ENCODE results near the gene CYP1B1.
"Not testable (repeated sequence)": the region's sequence is repeated elsewhere in the genome, so short reads cannot be mapped to it uniquely, and the experiment has no call there.

Gene CYP1B1

GRCh38 chr2:38045811-38046210, 30.1 kb downstream of the CYP1B1 start:
- no peak overlapping the region for H3K27ac ChIP-seq
- no peak overlapping the region for H3K4me3 ChIP-seq

DNA sequence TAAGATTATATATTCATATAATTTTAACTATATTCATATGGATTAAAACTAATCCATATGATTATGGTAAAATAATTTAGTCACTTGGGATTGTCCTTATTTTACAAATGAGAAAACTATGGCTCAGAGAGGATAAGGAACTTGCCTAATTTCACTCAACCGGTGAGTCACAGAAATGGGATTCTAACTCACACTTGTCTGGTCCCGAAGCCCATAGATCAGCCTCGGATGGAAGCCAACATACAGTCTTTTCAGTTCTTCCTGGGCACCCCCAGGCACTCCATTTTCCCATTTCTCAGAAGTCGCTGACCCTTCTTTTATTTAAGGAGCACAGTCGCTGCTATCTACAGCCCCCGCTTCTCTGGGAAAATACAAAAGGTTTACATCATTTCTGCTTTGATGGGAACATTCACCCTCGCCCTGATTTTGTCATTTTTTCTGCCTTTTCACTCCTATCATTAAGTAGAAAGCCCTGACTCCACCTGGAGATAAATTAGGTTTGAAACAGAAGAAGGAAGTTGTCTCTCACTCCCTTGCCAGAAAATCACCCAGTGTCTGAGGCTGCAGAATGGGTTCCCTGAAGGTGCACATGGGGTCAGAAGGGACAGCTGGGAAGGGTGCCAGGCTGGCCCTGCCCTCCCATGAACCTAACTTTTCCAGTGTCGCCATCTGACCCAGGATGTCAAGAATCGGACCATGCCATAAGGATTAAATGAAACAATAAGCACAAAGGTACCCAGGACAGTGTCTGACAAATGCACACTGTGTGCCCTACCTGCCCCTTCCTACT, 36.6 kb downstream of the CYP1B1 start:
- Histone ChIP-seq H3K27ac (peak overlapping the region in 2 of 21 experiments; percentile 1 to 47), H3K4me3 (no peak overlapping the region)

- Histone ChIP-seq H3K27ac (peak overlapping the region in 14 of 21 experiments; percentile 1 to 78 (median 52)), H3K4me3 (peak overlapping the region in 4 of 7 experiments; percentile 5 to 31 (median 10))
Observed at GRCh38 chr2:38038682-38039081, 37.3 kb downstream of the CYP1B1 start.

DNA sequence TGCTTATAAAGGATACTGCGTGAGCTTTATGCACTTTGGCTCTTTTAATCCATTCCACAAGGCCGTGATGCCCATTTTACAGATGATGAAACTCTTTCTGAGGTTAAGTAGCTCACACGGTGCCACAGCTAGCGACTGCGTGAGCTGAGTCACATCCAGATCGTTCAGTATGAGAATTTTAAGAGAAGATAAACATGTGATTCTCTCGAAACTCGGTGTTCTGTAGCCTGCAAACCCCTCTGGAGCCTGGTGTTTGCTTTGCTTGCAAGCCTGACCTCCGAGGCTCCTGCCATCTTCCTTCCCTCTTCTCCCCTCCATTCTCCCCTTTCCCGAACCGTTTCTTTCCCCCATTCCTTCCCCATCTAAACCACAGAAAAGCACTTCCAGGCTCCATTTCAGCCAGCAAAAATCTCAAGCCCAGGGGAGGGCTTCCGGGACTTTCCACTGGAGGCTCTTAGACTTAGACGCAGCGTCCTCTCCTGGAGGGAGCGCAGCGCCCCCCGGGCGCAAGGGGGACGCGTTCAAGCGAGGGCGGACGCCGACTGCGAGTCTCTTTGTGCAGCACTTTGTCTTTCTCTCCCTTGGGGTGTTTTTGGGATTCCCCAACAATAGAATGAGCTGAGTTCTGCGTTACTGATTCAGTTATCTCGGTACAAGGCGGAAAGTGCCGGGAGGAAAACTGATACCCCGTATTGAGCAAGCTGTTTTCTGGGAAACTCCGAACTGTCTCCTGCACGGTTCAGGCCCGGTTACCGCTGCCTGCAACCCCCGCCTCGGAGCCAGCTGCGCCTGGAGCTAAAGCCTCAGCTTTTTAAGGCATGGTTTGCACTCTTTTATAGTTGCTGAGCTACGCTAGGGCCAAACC, 38.0 kb downstream of the CYP1B1 start:
- Histone ChIP-seq H3K27ac (peak overlapping the region in 18 of 21 experiments; percentile 1 to 78 (median 48)), H3K4me3 (peak overlapping the region in 5 of 7 experiments; percentile 5 to 31 (median 8))

DNA sequence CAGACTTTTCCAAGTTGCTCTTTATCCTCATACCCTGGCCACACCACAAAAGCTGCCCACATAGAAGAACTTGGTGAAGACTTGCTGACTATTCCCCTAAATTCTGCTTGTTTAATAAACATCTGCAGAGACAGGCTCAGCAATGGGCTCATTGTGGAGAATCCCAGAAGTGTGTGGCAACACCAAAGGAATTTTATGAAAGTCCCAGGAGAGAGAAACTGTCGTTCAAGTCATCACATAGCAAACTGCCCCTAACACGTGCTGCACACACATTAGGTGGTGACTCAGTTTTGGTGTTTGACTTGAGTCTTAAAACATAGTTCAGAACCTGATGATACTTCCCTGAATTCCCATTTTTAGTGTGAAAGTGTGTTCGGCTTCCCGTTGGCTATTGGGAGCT, 38.6 kb downstream of the CYP1B1 start:
- H3K27ac ChIP-seq, result peak overlapping the region in 12 of 21 experiments; percentile 3 to 78 (median 59)

DNA sequence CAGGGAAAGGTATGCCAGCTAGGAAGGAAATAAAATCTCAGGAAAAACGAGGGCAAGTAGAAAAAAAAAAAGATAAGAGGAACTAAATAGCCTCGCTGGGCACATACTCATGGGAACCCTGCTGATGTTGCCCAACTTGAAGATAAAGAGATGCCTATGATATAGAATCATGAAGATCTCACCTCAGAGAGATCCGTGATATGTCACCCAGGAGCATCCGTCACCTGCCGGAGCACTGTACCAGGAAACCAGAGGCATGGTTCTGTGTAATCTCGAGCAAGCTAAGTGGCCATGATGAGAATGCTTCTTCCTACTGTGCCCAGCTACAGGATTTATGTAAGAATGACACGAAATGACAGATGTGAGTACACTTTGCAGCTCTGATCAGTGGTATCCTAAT, 40.0 kb downstream of the CYP1B1 start:
- no peak overlapping the region for H3K27ac ChIP-seq
- no peak overlapping the region for H3K4me3 ChIP-seq

More for the DNA sequence above, 38.6 kb downstream of the CYP1B1 start:
- H3K4me3 ChIP-seq, result no peak overlapping the region

DNA sequence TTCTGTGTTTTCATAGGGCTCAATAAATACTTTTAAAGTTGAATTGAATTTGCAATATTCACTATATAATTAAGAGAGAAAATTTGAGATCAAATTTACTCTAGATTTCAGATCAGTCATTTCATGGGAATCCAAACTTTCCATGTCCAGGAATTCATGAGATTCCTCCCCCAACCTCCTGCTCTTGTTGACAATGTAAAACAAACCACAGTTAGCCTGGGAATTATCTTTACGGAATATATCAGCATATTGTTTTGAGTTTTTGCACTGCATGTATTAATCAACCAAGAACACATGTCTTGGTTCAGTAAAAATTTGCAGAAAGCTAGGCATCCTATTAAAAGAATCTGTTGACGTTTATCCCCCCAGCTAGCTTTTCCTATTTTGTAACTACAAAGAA, 42.3 kb downstream of the CYP1B1 start:
- no peak overlapping the region for H3K27ac ChIP-seq

DNA sequence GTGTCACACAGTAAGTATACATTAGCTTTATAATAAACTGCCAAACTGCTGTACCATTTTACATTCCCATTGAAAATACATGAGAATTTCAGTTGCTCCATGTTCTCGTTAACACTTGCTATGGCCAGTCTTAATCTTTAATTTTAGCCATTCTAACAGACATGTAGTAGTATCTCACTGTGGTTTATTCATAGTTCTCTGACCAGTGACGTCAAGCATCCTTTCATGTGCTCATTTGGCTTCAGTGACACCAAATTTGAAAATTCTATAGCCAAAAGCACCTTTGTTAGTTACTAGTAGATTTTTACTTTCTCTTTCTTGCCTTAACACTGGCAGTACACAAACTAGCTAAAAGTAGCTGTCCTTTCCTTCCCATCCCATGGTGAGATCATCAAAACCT, 43.0 kb downstream of the CYP1B1 start:
- no peak overlapping the region for H3K4me3 ChIP-seq

More for the DNA sequence above, 42.3 kb downstream of the CYP1B1 start:
- H3K4me3 ChIP-seq, result no peak overlapping the region

GRCh38 chr2:38030635-38031355, 45.2 kb downstream of the CYP1B1 start:
- Histone ChIP-seq H3K4me3 (no peak overlapping the region), H3K27ac (no peak overlapping the region)

More for the DNA sequence above, 43.0 kb downstream of the CYP1B1 start:
- no peak overlapping the region for H3K27ac ChIP-seq

DNA sequence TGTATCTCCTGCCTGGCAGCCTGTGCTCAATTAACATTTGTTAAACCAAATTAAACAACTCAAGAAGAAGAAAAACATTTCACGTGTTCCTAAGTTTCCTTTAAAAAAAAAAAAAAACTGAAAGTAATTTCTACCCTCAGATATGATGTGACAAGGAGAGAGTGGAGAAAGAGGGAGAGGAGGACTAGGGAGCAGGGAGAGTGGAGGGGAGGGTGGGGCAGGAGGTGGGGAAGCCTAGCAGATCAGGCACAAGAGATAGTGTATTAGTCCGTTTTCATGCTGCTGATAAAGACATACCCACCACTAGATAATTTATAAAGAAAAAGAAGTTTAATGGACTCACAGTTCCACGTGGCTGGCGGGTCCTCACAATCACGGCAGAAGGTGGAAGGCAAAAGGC, 46.4 kb downstream of the CYP1B1 start:
- Histone ChIP-seq H3K27ac (no peak overlapping the region), H3K4me3 (no peak overlapping the region)

DNA sequence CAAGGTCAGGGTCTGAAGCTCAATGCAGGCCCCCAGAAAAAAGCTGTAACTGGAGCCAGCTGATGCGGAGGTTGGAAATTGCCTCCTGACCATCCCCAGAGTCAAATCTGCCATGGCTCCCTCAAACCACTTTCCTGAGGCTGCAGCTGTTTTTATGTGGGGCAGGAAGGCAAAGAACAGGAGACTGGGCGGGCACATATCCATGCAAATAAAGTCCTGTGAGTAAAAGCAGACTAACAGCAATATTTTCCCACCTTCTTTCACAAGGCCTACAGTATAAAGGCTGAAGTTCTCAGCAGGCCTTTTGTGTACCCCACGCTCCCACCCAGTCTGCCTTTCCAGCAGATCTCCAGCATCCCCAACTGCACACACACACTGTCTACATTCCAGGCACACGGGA, 47.1 kb downstream of the CYP1B1 start:
- Histone ChIP-seq H3K27ac (no peak overlapping the region), H3K4me3 (no peak overlapping the region)

DNA sequence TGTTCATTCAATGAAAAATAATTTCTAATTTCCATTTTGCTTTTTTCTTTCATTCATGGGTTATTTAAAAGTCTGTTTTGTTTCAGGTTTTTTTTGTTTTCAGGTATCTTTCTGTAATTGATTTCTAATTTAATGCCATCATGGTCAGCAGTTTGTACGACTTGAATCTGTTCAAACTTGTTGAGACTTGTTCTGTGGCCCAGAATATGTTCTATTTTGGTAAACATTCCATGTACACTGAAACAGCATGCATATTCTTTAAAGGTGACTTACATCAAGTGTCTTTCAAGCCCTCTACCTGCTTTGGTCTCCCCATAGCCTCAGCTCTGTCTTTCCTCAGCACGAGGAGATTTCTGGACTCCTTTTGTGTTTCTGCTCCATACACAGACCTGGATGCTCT, 49.1 kb downstream of the CYP1B1 start:
- H3K4me3 ChIP-seq, result no peak overlapping the region
- H3K27ac ChIP-seq, result no peak overlapping the region

- no peak overlapping the region for H3K27ac ChIP-seq
- H3K4me3 ChIP-seq, result no peak overlapping the region
Observed at GRCh38 chr2:38021589-38021988, 54.4 kb downstream of the CYP1B1 start.

DNA sequence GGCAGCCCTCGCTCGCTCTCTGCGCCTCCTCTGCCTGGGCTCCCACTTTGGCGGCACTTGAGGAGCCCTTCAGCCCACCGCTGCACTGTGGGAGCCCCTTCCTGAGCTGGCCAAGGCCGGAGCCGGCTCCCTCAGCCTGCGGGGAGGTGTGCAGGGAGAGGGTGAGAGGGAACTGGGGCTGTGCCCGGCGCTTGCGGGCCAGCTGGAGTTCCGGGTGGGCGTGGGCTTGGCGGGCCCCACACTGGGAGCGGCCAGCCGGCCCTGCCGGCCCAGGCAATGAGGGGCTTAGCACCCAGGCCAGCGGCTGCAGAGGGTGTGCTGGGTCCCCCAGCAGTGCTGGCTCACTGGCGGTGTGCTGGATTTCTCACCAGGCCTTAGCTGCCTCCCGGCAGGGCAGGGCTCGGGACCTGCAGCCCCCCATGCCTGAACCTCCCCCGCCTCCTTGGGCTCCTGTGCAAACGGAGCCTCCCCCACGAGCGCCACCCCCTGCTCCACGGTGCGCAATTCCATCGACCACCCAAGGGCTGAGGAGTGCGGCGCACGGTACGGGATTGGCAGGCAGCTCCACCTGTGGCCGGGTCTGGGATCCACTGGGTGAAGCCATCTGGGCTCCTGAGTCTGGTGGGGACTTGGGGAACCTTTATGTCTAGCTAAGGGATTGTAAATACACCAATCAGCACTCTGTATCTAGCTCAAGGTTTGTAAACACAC, 55.4 kb downstream of the CYP1B1 start:
- H3K4me3 ChIP-seq, H3K27ac ChIP-seq: not testable (repeated sequence)

DNA sequence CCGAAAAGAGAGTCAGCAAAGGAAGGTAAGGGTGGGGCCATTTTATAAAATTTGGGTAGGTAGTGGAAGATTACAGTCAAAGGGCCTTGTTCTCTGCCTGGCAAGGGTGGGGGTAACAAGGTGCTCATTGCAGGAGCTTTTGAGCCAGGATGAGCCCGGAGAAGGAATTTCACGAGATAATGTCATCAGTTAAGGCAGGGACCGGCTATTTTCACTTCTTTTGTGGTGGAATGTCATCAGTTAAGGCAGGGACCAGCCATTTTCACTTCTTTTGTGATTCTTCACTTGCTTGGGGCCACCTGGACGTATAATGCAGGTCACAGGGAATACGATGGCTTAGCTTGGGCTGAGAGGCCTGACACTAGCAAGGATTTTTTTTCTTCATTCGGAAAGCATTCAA, 58.1 kb downstream of the CYP1B1 start:
- no peak overlapping the region for H3K4me3 ChIP-seq
- no peak overlapping the region for H3K27ac ChIP-seq

All from skin epidermis (tissue), 12 donors.